ENCODE results near the gene SHKBP1.
"Not testable (repeated sequence)": the region's sequence is repeated elsewhere in the genome, so short reads cannot be mapped to it uniquely, and the experiment has no call there.

Gene SHKBP1

GRCh38 chr19:40556953-40557530 is 19.6 kb upstream of the SHKBP1 start:
- DNase-seq = no peak

DNA sequence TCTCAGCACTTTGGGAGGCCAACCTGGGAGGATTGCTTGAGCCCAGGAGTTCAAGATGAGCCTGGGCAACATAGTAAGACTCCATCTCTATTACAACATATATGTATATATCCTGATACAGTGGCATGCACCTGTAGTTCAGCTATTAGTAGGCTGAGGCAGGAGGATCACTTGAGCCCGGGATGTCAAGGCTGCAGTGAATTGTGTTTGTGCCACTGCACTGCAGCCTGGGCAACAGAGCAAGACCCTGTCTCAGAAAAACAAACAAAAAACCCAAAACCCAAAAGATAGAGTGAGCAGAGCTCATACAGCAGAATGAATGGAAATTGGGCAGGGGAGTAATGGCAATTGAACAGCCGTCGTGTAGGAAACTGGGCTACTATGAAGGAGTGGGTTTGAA is 17.3 kb upstream of the SHKBP1 start:
- DNase-seq = no peak

- no peak for DNase-seq
Observed at GRCh38 chr19:40560092-40560507, 16.6 kb upstream of the SHKBP1 start.

DNA sequence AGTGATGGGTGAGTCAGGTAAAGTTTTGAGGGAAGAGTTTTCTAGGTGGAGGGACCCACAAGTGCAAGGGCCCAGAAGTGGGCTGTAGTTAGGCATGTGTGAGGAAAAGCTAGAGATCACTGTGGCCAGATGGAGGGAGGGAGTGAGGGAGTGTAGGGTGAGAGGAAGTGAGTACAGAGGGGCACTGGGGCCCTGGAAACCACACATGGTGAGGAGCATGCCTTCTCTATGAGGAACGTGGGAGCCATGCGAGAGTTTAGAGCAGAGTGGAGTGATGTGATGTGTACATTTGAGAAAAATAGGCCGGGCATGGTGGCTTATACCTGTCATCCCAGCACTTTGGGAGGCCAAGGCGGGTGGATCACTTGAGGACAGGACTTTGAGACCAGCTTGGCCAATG is 14.7 kb upstream of the SHKBP1 start:
- no peak for DNase-seq

DNA sequence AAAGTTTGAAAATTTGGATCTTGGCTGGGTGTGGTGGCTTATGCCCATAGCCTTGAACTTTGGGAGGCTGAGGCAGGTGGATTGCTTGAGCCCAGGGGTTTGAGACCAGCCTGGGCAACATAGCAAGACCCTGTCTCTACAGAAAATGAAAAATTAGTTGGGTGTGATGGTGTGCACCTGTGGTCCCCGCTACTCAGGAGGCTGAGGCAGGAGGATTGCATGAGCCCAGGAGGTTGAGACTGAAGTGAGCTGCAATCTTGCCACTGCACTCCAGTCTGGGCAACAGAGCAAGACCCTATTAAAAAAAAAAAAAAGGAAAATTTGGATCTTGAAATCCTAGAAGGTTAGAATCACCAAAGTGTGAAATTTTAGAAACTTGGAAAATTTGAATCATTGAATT is 12.1 kb upstream of the SHKBP1 start:
- DNase-seq = not testable (repeated sequence)

DNA sequence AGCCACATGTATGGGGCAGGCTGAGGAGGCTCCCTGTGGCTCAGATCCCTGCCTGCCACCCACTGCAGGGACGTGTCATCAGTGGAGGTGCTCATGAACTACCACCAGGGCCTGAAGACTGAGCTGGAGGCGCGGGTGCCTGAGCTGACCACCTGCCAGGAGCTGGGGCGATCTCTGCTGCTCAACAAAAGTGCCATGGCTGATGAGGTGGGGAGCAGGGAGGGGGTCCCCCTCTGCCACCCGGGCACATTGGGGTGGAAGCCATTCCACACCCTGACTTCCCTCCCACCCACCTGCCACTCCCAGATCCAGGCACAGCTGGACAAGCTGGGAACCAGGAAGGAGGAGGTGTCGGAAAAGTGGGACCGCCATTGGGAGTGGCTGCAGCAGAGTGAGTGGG is 11.3 kb upstream of the SHKBP1 start:
- DNase-seq = no peak

GRCh38 chr19:40565910-40566495 is 10.7 kb upstream of the SHKBP1 start:
- no peak for DNase-seq

DNA sequence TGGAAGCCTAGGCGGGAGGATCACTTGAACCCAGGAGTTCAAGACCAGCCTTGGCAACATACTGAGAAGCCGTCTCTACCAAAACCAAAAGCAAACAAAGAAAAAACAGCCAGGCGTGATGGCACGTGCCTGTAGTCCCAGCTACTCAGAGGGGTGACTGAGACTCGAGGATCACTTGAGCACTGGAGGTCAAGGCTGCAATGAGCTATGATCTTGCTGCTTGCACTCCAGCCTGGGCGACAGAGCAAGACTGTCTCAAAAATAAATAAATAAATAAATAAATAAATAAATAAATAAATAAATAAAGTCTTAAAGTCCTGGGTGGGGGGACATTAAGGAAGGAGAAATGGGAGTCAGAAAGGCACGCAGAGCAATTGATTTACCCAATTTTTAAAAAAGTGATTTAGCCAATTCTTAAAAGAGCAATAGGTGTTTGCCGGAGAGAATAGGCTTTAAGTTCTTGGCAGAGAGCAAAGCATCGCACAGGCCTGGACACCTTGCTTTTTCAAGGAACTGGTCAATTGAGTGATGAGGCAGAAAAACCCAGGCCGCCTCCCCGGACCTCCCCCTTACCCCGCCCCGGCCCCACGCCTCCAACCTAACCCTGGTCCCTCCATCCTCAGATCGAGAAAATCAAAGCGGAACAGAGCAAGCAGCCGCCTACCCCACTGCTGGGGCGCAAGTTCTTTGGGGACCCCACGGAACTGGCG is 9.5 kb upstream of the SHKBP1 start:
- peak; percentile 35 to 71 (median 65) for DNase-seq

- DNase-seq = peak in 2 of 3 donors; percentile 38 to 46
Observed at GRCh38 chr19:40567750-40568494, 8.8 kb upstream of the SHKBP1 start.

DNA sequence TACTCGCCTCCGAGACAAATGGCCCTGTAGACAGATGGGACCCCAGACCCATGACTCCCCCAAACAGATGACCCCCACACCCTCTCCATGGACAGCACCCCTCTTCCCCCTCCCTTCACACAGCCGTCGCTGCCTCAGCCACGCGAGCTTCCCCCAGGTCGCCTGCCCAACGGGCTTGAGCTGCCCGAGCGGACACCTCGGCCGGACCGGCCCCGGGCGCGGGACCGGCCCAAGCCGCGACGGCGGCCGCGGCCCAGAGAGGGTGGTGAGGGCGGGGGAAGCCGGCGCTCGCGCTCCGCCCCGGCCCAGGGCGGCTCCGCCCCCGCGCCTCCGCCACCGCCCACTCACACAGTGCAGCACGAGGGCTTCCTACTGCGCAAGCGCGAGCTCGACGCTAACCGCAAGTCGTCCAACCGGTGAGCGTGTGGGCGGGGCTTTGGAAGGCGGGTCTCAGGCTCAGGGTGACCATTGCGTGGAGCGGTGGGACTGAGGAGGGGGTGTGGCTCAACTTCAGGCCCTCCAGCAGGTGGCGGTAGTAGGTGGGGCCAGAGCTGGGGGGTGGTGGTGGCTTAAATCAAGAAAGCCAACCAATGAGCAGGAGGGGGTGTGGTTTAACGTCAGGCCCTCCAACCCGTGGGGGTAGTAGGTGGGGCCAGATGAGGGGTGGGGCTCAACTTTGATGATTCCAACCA is 6.2 kb upstream of the SHKBP1 start:
- peak; percentile 99 to 100 (median 100) for DNase-seq

GRCh38 chr19:40571005-40571318 is 5.7 kb upstream of the SHKBP1 start:
- DNase-seq = no peak

DNA sequence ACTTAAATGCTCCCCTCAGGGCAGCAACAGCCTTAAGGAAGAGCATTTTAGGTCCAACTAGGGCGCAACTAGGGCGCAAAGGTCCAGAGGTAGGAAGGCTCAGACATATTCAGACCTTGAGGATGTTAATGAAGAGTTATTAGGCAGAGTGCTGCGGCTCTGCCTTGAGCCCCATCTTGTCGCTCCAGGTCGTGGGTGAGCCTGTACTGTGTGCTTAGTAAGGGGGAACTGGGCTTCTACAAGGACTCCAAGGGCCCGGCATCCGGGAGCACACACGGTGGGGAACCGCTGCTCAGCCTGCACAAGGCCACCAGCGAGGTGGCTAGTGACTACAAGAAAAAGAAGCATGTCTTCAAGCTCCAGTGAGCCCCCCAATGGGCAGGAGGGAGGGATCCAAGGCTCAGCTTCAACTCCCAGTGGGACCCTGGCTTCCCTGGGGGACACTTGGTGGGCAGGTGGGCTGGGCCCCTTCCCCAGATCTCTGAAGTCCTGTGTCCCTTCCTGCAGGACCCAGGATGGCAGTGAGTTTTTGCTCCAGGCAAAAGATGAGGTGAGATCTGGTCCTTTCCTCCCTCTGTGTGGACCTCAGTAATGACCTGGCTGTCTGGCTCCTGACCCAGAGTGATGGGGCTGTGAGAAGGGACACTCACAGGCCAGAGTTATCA is 4.7 kb upstream of the SHKBP1 start:
- no peak for DNase-seq

DNA sequence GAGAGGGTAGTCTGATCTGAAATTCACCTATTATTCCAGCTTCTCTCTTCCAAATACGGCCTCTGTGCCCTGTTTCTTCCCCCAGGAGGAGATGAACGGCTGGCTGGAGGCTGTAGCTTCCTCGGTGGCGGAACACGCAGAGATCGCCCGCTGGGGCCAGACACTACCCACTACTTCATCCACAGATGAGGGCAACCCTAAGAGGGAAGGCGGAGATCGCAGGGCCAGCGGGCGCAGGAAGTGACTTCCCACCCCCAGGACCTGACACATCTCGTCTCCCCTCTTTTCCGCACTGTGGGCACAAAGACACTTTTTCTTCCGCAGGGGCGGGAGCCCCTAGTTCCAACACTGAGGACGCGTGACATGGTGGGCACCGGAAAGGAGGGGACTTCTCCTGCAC is 1.3 kb upstream of the SHKBP1 start:
- DNase-seq = no peak

DNA sequence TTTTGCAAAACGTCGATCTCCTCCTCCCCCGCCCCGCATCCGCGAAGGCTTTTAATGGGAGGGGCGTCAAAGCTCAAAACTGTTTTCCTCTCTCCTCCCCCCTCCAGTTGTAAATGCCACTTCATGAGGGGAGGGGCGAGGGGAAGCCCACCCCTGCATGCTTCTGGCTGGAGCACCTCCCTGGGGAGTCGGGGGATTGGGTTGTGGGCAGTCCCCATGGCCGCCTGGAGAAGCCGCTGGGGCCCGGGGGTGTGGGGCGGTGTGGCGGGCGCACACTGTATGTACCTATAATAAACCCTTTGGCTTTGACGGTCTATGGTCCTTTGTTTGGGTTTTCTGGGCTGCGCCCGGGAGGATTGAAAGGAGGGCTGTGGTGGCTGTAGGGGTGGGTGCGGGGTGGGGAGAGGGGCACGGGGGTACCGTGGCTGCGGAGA is 505 bp upstream of the SHKBP1 start:
- DNase-seq = no peak

DNA sequence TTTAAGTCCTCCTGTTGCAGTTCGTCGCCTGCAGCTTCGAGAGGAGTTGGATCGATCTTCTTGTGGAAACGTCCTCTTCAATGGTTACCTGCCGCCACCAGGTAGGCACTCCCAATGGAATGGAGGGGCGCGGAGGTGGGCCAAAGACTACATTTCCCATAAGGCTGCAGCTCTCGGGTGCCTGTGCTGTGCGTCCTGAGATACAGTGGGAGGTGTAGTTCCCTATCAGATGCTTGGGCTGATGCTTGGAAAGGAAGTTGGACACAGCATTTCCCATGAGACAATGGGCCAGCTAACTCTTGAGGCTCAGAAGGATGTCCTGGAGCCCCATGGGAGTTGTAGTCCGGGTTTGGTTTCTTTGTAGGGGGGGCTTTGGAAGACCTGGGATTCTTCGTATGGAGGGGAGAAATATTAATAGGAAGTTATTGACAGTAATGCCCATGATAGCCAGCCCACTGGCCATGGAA is 1.8 kb downstream of the SHKBP1 start:
- peak; percentile 80 to 88 (median 87) for DNase-seq

GRCh38 chr19:40580619-40581018 is 3.9 kb downstream of the SHKBP1 start:
- no peak for DNase-seq

DNA sequence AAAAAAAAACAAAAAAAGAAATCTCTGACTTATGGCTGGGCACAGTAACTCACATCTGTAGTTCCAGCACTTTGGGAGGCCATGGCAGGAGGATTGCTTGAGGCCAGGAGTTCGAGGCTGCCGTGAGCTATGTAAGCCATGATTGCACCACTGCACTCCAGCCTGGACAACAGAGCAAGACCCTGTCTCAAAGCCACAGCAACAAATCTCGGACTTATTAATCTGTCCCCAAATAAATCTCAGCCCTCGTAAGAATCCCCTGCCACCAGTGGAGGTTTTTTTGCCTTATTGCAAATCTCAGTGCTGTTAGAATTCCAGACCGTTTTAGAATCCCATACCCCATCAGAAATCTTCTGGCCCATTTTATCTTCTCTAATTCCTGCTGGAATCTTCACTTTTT is 4.9 kb downstream of the SHKBP1 start:
- no peak for DNase-seq

DNA sequence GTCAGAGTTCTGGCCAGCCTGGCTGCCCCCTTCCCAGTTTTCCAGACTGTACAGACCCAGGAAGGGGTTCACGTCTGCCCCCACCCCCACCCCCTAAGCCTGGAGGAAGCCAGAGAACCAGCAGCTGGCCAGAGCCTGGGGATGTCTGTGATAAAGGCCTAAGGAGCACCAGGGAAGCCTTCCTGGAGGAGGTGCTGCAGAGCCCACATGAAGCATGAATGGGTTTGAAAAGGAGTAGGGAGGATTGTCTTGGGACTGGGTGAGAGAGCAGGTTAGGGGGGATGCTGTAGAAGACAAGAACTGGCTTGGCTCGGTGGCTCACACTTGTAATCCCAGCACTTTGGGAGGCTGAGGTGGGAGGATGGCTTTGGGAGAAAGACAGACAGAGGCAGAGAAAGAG is 5.8 kb downstream of the SHKBP1 start:
- DNase-seq = no peak

DNA sequence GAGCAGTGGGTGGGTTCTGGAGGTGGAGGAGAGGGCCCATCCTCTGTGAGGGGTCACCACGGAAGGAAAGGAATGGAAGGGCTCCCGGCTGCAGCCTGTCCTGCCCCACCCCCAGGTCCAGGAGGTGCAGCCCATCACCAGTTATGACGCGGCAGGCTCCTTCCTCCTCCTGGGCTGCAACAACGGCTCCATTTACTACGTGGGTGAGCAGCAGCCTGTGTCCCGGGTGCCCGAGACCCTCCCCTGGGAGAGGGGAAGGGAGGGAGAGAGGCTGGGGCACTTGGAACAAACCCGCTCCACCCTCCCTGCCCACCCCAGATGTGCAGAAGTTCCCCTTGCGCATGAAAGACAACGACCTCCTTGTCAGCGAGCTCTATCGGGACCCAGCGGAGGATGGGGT is 6.6 kb downstream of the SHKBP1 start:
- no peak for DNase-seq

- DNase-seq = no peak
Observed at GRCh38 chr19:40584007-40584406, 7.3 kb downstream of the SHKBP1 start.

- DNase-seq = peak; percentile 86 to 93 (median 92)
Observed at GRCh38 chr19:40585241-40585981, 8.7 kb downstream of the SHKBP1 start.

DNA sequence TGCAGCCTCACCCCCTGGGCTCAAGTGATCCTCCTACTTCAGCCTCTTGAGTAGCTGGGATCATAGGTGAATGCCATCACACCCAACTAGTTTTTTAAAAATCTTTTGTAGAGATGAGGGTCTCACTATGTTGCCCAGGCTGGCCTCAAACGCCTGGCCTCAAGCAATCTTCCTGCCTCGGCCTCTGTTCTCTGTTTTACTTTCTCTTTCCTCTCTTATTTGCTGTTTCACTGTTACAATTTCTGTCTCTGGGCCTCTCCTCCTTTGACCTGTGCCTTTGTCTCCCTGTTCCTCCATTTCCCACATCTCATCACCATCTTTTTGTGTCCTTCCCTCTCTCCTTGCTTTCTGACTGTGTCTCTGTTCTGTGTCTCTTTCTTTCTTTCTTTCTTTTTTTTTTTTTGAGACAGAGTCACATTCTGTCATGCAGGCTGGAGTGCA is 9.3 kb downstream of the SHKBP1 start:
- no peak for DNase-seq
